Activated CD8-positive, alpha-beta memory T cell treated with anti-CD3 and anti-CD28 coated beads for 36 hours (primary cell): ENCODE data around the gene ZBTB4. TPM values are rescaled to one million over a fixed set of nuclear protein-coding genes. Genes with fewer than 3 reads are reported as not detected.

ENCODE experiments used
- CTCF ChIA-PET: fragments of 350-600 bp; sonication (Branson Sonifier 250); formaldehyde crosslinking; loops from one replicate; lab custom pipeline; 2021; ENCODE audit warnings: antibody characterized with exemption; lab: Charles Lee
- POLR2A ChIA-PET: fragments of 350-600 bp; sonication (Branson Sonifier 250); formaldehyde crosslinking; loops from one replicate; lab custom pipeline; 2021; ENCODE audit warnings: antibody characterized with exemption; lab: Charles Lee
- total RNA-seq, 2 experiments: library from RNA; stranded (reverse); gene quantifications; one replicate each; pipeline ENCODE4 v1.2.3, GENCODE V29; 2021

ZBTB4 gene
- total RNA-seq, 2 experiments from 2014 or later = 17.6 to 17.7 TPM

- ChIA-PET POLR2A (no interaction called here), CTCF (interaction anchor here (0.6 kb wide), 1 partner anchor 154 kb away, joined by 3 read pairs; no protein-coding TSS in a partner anchor)
Observed at GRCh38 chr17:7419819-7420610, 59.4 kb downstream of the ZBTB4 start, which contains the start of gene SPEM1. SPEM1 (plus strand) TSS chr17:7420324; CDS start chr17:7420385, 61 bp downstream.

- ChIA-PET CTCF (interaction anchor here (1.0 kb wide), 1 partner anchor 18 kb away, joined by 3 read pairs; no protein-coding TSS in a partner anchor), POLR2A (no interaction called here)
Observed at GRCh38 chr17:7418472-7419152, 60.8 kb downstream of the ZBTB4 start.

- CTCF ChIA-PET = no interaction called here
Observed at GRCh38 chr17:7417056-7417655, 62.3 kb downstream of the ZBTB4 start.

GRCh38 chr17:7416323-7416722 is 63.1 kb downstream of the ZBTB4 start:
- CTCF ChIA-PET = no interaction called here
- POLR2A ChIA-PET = interaction anchor here (0.6 kb wide), 1 partner anchor 16 kb away, joined by 9 read pairs; no protein-coding TSS in a partner anchor

More at GRCh38 chr17:7417056-7417655, 62.3 kb downstream of the ZBTB4 start:
- POLR2A ChIA-PET = interaction anchor here (0.6 kb wide), 1 partner anchor 17 kb away, joined by 9 read pairs; no protein-coding TSS in a partner anchor

- ChIA-PET CTCF (no interaction called here), POLR2A (no interaction called here)
Observed at GRCh38 chr17:7415784-7416183, 63.6 kb downstream of the ZBTB4 start.

GRCh38 chr17:7414837-7415236 is 64.6 kb downstream of the ZBTB4 start:
- CTCF ChIA-PET = no interaction called here

GRCh38 chr17:7413346-7413985 is 66.0 kb downstream of the ZBTB4 start:
- CTCF ChIA-PET = interaction anchor here (0.7 kb wide), 1 partner anchor 10 kb away, joined by 3 read pairs; no protein-coding TSS in a partner anchor

More at GRCh38 chr17:7414837-7415236, 64.6 kb downstream of the ZBTB4 start:
- POLR2A ChIA-PET = no interaction called here

GRCh38 chr17:7411427-7411750 is 68.0 kb downstream of the ZBTB4 start:
- ChIA-PET CTCF (interaction anchor here (1.3 kb wide), 1 partner anchor 34 kb away, joined by 3 read pairs; no protein-coding TSS in a partner anchor), POLR2A (no interaction called here)

More at GRCh38 chr17:7413346-7413985, 66.0 kb downstream of the ZBTB4 start:
- POLR2A ChIA-PET = no interaction called here

GRCh38 chr17:7410634-7411426 is 68.6 kb downstream of the ZBTB4 start:
- CTCF ChIA-PET = interaction anchor here (0.6 to 1.3 kb wide), 2 partner anchors 35 to 192 kb away, joined by 3 to 4 read pairs; no protein-coding TSS in a partner anchor

GRCh38 chr17:7409716-7410115 is 69.7 kb downstream of the ZBTB4 start:
- CTCF ChIA-PET = no interaction called here
- POLR2A ChIA-PET = no interaction called here

More at GRCh38 chr17:7410634-7411426, 68.6 kb downstream of the ZBTB4 start:
- POLR2A ChIA-PET = no interaction called here

Other genes starting within 250 kb of the ZBTB4 start
- 10 to 100 TPM; 64.4 to 68.9 TPM for gene DVL2, start 245.1 kb downstream of the ZBTB4 start, total RNA-seq
- 10 to 100 TPM; 40.7 to 43.7 TPM for gene PHF23, start 240.2 kb downstream of the ZBTB4 start, total RNA-seq
- 100 to 1,000 TPM; 131 to 135 TPM for gene GABARAP, start 237.2 kb downstream of the ZBTB4 start, total RNA-seq
- 100 to 1,000 TPM; 202 to 207 TPM for gene CTDNEP1, start 227.9 kb downstream of the ZBTB4 start, total RNA-seq
- 100 to 1,000 TPM; 107 to 110 TPM for gene ELP5, start 227.4 kb downstream of the ZBTB4 start, total RNA-seq
- gene CLDN7, start 217.2 kb downstream of the ZBTB4 start, total RNA-seq = 1 to 10 TPM; 1.2 to 1.5 TPM
- under 1 TPM; 0.11 to 0.34 TPM for gene SLC2A4, start 197.9 kb downstream of the ZBTB4 start, total RNA-seq
- gene YBX2, start 185.0 kb downstream of the ZBTB4 start, total RNA-seq = under 1 TPM; 0.10 to 0.55 TPM
- gene EIF5A, start 172.0 kb downstream of the ZBTB4 start, total RNA-seq = 1,000 to 10,000 TPM; 1,619 to 1,670 TPM
- gene GPS2, start 164.3 kb downstream of the ZBTB4 start, total RNA-seq = 10 to 100 TPM; 68.8 to 69.5 TPM
- gene NEURL4, start 150.3 kb downstream of the ZBTB4 start, total RNA-seq = 10 to 100 TPM; 59.2 to 59.4 TPM
- 100 to 1,000 TPM; 234 to 241 TPM for gene ACAP1, start 143.1 kb downstream of the ZBTB4 start, total RNA-seq
- gene KCTD11, start 127.5 kb downstream of the ZBTB4 start, total RNA-seq = 1 to 10 TPM; 6.4 to 7.2 TPM
- not detected for gene TMEM95, start 124.5 kb downstream of the ZBTB4 start, total RNA-seq
- gene TNK1, start 98.5 kb downstream of the ZBTB4 start, total RNA-seq = 1 to 10 TPM; 4.6 to 5.6 TPM
- 10 to 100 TPM; 70.8 to 74.4 TPM for gene PLSCR3, start 85.1 kb downstream of the ZBTB4 start, total RNA-seq
- 10 to 100 TPM; 50.1 to 51.6 TPM for gene TMEM256, start 75.5 kb downstream of the ZBTB4 start, total RNA-seq
- 1 to 10 TPM; 6.6 to 7.9 TPM for gene NLGN2, start 71.8 kb downstream of the ZBTB4 start, total RNA-seq
- not detected for gene SPEM1, start 59.3 kb downstream of the ZBTB4 start, total RNA-seq
- not detected for gene SPEM2, start 54.0 kb downstream of the ZBTB4 start, total RNA-seq
- not detected for gene SPEM3, start 50.8 kb downstream of the ZBTB4 start, total RNA-seq
- gene TMEM102, start 44.2 kb downstream of the ZBTB4 start, total RNA-seq = 10 to 100 TPM; 11.2 to 12.6 TPM
- gene FGF11, start 40.1 kb downstream of the ZBTB4 start, total RNA-seq = 1 to 10 TPM; 2.0 to 2.1 TPM
- 1 to 10 TPM; 7.2 to 7.8 TPM for gene CHRNB1, start 34.6 kb downstream of the ZBTB4 start, total RNA-seq
- not detected for gene SLC35G6, start 1.8 kb upstream of the ZBTB4 start, total RNA-seq
- gene POLR2A, start 4.7 kb upstream of the ZBTB4 start, total RNA-seq = 100 to 1,000 TPM; 195 to 198 TPM
- 10 to 100 TPM; 13.3 to 14.4 TPM for gene TNFSF12, start 69.4 kb upstream of the ZBTB4 start, total RNA-seq
- 1 to 10 TPM; 1.0 to 1.1 TPM for gene TNFSF13, start 79.1 kb upstream of the ZBTB4 start, total RNA-seq
- gene SENP3, start 82.3 kb upstream of the ZBTB4 start, total RNA-seq = 100 to 1,000 TPM; 112 to 116 TPM
- 1 to 10 TPM; 7.4 to 8.9 TPM for gene CD68, start 100.0 kb upstream of the ZBTB4 start, total RNA-seq
- 100 to 1,000 TPM; 105 to 106 TPM for gene MPDU1, start 104.2 kb upstream of the ZBTB4 start, total RNA-seq
- gene SOX15, start 110.5 kb upstream of the ZBTB4 start, total RNA-seq = under 1 TPM; 0.13 to 0.25 TPM
- gene FXR2, start 135.3 kb upstream of the ZBTB4 start, total RNA-seq = 10 to 100 TPM; 46.4 to 47.2 TPM
- 10 to 100 TPM; 19.2 to 20.0 TPM for gene SAT2, start 148.2 kb upstream of the ZBTB4 start, total RNA-seq
- gene SHBG, start 150.5 kb upstream of the ZBTB4 start, total RNA-seq = not detected
- gene ATP1B2, start 171.3 kb upstream of the ZBTB4 start, total RNA-seq = under 1 TPM; 0.21 to 0.25 TPM
- 100 to 1,000 TPM; 135 to 139 TPM for gene TP53, start 207.9 kb upstream of the ZBTB4 start, total RNA-seq
- gene WRAP53, start 208.8 kb upstream of the ZBTB4 start, total RNA-seq = 10 to 100 TPM; 32.9 to 33.1 TPM
- under 1 TPM in 1 of 2 experiments, not detected in 1; 0.08 TPM for gene EFNB3, start 225.6 kb upstream of the ZBTB4 start, total RNA-seq
- under 1 TPM; 0.10 to 0.23 TPM for gene DNAH2, start 238.1 kb upstream of the ZBTB4 start, total RNA-seq